ENCODE measurements around the gene CAMKMT. TPM values are rescaled to one million over a fixed set of nuclear protein-coding genes. Genes with fewer than 3 reads are reported as not detected.

CAMKMT gene
- polyA plus RNA-seq, 3 donors = 4.7 to 7.8 (median 7.0) TPM

GRCh38 chr2:44801841-44802776 lies 440.4 kb downstream of the CAMKMT start:
- DNase-seq = no peak
- 5% methylated on average over 63 of the region's 67 CpGs for WGBS (ENCODE audit: insufficient coverage)
- H3K4me1 ChIP-seq (ENCODE audit: control insufficient read depth in 1 of 2, insufficient read depth in 2 of 2, low read length in 2 of 2) = no peaks in the 10 kb centered on the region
- H3K9ac ChIP-seq (ENCODE audit: insufficient read depth, low read length, poor library complexity, severe bottlenecking) = no peak overlapping the region
- H3K36me3 Mint-ChIP-seq = peaks cover 0 to 1% of the 10 kb centered on the region in 2 donors
- intact Hi-C loops (cut with micrococcal nuclease) = no loop called here
- H3K79me2 ChIP-seq (ENCODE audit: insufficient read depth, low read length) = no peaks in the 10 kb centered on the region
- peaks cover 0 to 46% of the 10 kb centered on the region in 2 donors for H3K9me3 ChIP-seq (replicated peaks in 1 of 2; ENCODE audit: control insufficient read depth in 1 of 2, insufficient read depth in 1 of 2, low read length in 2 of 2)
- no peak overlapping the region for H3K27ac Mint-ChIP-seq
- H3K4me2 ChIP-seq (replicated peaks; ENCODE audit: extremely low read depth, low read length, poor library complexity, severe bottlenecking) = no peak overlapping the region
- H2AFZ ChIP-seq (ENCODE audit: insufficient read depth, low read depth, low read length, poor library complexity, severe bottlenecking) = no peak overlapping the region
- peaks cover 0 to 20% (median 8%) of the 10 kb centered on the region in 7 donors for H3K9me3 Mint-ChIP-seq
- peaks cover 84 to 97% (median 92%) of the 10 kb centered on the region in 3 donors for H3K27me3 Mint-ChIP-seq (ENCODE audit: low read depth in 3 of 3)
- no peak for TF ChIP-seq CTCF (IDR thresholded peaks at IDR 0.05)
- no peaks in the 10 kb centered on the region for H4K20me1 ChIP-seq (ENCODE audit: insufficient read depth, low read length)
- no peak overlapping the region for H3K27ac ChIP-seq (ENCODE audit: low read depth in 1 of 2, low read length in 2 of 2)
- H3K36me3 ChIP-seq (replicated peaks in 1 of 2; ENCODE audit: control insufficient read depth in 1 of 2, insufficient read depth in 2 of 2, low read length in 2 of 2) = no peaks in the 10 kb centered on the region
- peaks cover 3% of the 10 kb centered on the region for H3K4me1 Mint-ChIP-seq
- peak overlapping the region in 1 of 2 donors; percentile 78 for H3K4me3 Mint-ChIP-seq
- H3K4me3 ChIP-seq (replicated peaks in 1 of 3; ENCODE audit: low read depth in 2 of 3, low read length in 3 of 3) = no peak overlapping the region
- H3K27me3 ChIP-seq (ENCODE audit: control insufficient read depth in 2 of 2, insufficient read depth in 2 of 2, low read length in 2 of 2) = peaks cover 93 to 95% of the 10 kb centered on the region in 2 donors

- Histone ChIP-seq H3K4me1 (ENCODE audit: control insufficient read depth in 1 of 2, insufficient read depth in 2 of 2, low read length in 2 of 2) (no peaks in the 10 kb centered on the region), H3K27me3 (ENCODE audit: control insufficient read depth in 2 of 2, insufficient read depth in 2 of 2, low read length in 2 of 2) (peaks cover 98% of the 10 kb centered on the region in 2 donors), H3K9ac (ENCODE audit: insufficient read depth, low read length, poor library complexity, severe bottlenecking) (no peak overlapping the region), H4K20me1 (ENCODE audit: insufficient read depth, low read length) (no peaks in the 10 kb centered on the region), H3K9me3 (replicated peaks in 1 of 2; ENCODE audit: control insufficient read depth in 1 of 2, insufficient read depth in 1 of 2, low read length in 2 of 2) (peaks cover 0 to 46% of the 10 kb centered on the region in 2 donors), H3K4me2 (replicated peaks; ENCODE audit: extremely low read depth, low read length, poor library complexity, severe bottlenecking) (no peak overlapping the region), H3K36me3 (replicated peaks in 1 of 2; ENCODE audit: control insufficient read depth in 1 of 2, insufficient read depth in 2 of 2, low read length in 2 of 2) (no peaks in the 10 kb centered on the region), H3K4me3 (replicated peaks in 1 of 3; ENCODE audit: low read depth in 2 of 3, low read length in 3 of 3) (no peak overlapping the region), H3K79me2 (ENCODE audit: insufficient read depth, low read length) (no peaks in the 10 kb centered on the region), H3K27ac (ENCODE audit: low read depth in 1 of 2, low read length in 2 of 2) (no peak overlapping the region), H2AFZ (ENCODE audit: insufficient read depth, low read depth, low read length, poor library complexity, severe bottlenecking) (no peak overlapping the region)
- no peak for TF ChIP-seq CTCF (IDR thresholded peaks at IDR 0.05)
- peaks cover 0 to 20% (median 8%) of the 10 kb centered on the region in 7 donors for H3K9me3 Mint-ChIP-seq
- no peak overlapping the region for H3K27ac Mint-ChIP-seq
- H3K4me1 Mint-ChIP-seq = peaks cover 3% of the 10 kb centered on the region
- 2% methylated on average over 14 of the region's 27 CpGs for WGBS (ENCODE audit: insufficient coverage)
- intact Hi-C loops (cut with micrococcal nuclease) = no loop called here
- peaks cover 89 to 99% (median 96%) of the 10 kb centered on the region in 3 donors for H3K27me3 Mint-ChIP-seq (ENCODE audit: low read depth in 3 of 3)
- H3K4me3 Mint-ChIP-seq = peak overlapping the region in 1 of 2 donors; percentile 68
- no peak for DNase-seq
- peaks cover 0 to 1% of the 10 kb centered on the region in 2 donors for H3K36me3 Mint-ChIP-seq
Observed at GRCh38 chr2:44802777-44803424, 441.2 kb downstream of the CAMKMT start.
